Measurements from ENCODE around the gene DYSF.

GRCh38 chr2:71678874-71679273 is 225.5 kb downstream of the DYSF start:
- no peak for TF ChIP-seq EP300 (conservative IDR thresholded peaks at IDR 0.05; ENCODE audit: poor library complexity, severe bottlenecking)
- no peak for TF ChIP-seq EZH2 (IDR thresholded peaks at IDR 0.05; ENCODE audit: borderline replicate concordance, insufficient read depth, low read length, poor library complexity, severe bottlenecking)
- no peak for TF ChIP-seq CTCF (IDR thresholded peaks at IDR 0.05; ENCODE audit: poor library complexity, severe bottlenecking)

Measured in neural cell (in vitro differentiated cells).